Right lobe of liver (tissue), 4 donors: ENCODE results near the gene CDC20B.

ENCODE experiments used
- CTCF ChIP-seq, 4 donors: fragments of 200-600 bp in 3 of 4; fragments of 450-650 bp in 1 of 4; IDR thresholded peaks; one replicate each; pipeline versions ENCODE4 v1.5.1 to v1.8.0; 2016 to 2022; ENCODE audit warnings: antibody characterized with exemption in 4 of 4, mild to moderate bottlenecking in 2 of 4
- POLR2A ChIP-seq: fragments of 450-650 bp; IDR thresholded peaks from one replicate; pipeline ENCODE4 v1.6.1; 2017; ENCODE audit warnings: antibody characterized with exemption, mild to moderate bottlenecking
- donor health status: DM: no; HTN: no; CAD: no.
- donor health status: DM: no; HTN: no; CAD: no.
- donor health status: DM: no; HTN: yes; CAD: no.

- TF ChIP-seq CTCF (IDR thresholded peaks at IDR 0.05), result peak in 3 of 4 donors; percentile 16 to 30 (median 25)
- no peak for TF ChIP-seq POLR2A
Measured at GRCh38 chr5:55187370-55187769, 14.4 kb upstream of the CDC20B start.
